K562 (cell line): ENCODE results near the gene ITGB3BP.

Source experiments
- BDP1 ChIP-seq: IDR thresholded peaks from 3 replicates; pipeline ENCODE4 v1.6.1; 2011; ENCODE audit not compliant: insufficient read length, insufficient read depth
- CBX1 ChIP-seq: sonication (generic); IDR thresholded peaks from 2 replicates; pipeline ENCODE4 v1.6.1; 2016; ENCODE audit warnings: antibody characterized with exemption, low read depth, mild to moderate bottlenecking
- CHCHD3 ChIP-seq: fragments of 250-450 bp; sonication (Bioruptor Pico); IDR thresholded peaks from 2 replicates; pipeline ENCODE4 v2.1.2; 2022; ENCODE audit warnings: mild to moderate bottlenecking
- KAT7 ChIP-seq: sonication (generic); formaldehyde crosslinking; IDR thresholded peaks from 2 replicates; pipeline ENCODE4 v1.8.0; 2022; ENCODE audit warnings: missing genetic modification reagents, mild to moderate bottlenecking, borderline replicate concordance
- ZNF263 ChIP-seq: sonication (generic); formaldehyde crosslinking; IDR thresholded peaks from 2 replicates; pipeline ENCODE4 v1.8.0; 2022; ENCODE audit warnings: mild to moderate bottlenecking, missing genetic modification reagents, borderline replicate concordance
- TF ChIP-seq, protein P1 (sequence below): fragments of 450-650 bp; conservative IDR thresholded peaks from 2 replicates; pipeline ENCODE4 v1.6.1; 2016; ENCODE audit warnings: missing genetic modification characterization, low read depth, mild to moderate bottlenecking, control low read depth, missing compliant biosample characterization
- TF ChIP-seq, protein P2 (sequence below): fragments of 200-800 bp; sonication (Bioruptor generic); IDR thresholded peaks from 2 replicates; pipeline ENCODE4 v1.6.1; 2017; ENCODE audit warnings: missing genetic modification characterization, missing compliant biosample characterization
- TF ChIP-seq, protein P3 (sequence below): fragments of 450-650 bp; IDR thresholded peaks from 2 replicates; pipeline ENCODE4 v1.6.1; 2016; ENCODE audit warnings: antibody characterized with exemption

DNA sequence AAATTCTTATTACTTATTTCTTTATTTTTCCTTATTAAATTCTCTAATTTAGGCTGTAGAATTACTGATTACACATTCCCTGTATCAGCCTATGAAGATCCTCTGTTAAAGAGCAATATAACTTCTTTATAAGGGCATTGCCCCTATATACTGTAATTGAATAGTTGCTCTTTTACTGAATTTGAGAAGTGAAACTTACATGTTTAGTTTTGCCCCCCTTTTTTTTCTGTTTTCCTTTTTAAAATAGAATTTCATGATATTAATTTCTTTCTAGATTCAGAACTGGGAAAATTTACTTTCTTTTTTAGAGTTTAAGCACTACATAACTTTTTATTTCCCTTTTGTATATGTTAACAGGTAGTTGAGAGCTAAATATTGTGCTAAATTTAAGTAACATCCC is 40.7 kb upstream of the ITGB3BP start:
- TF ChIP-seq, protein P1, sequence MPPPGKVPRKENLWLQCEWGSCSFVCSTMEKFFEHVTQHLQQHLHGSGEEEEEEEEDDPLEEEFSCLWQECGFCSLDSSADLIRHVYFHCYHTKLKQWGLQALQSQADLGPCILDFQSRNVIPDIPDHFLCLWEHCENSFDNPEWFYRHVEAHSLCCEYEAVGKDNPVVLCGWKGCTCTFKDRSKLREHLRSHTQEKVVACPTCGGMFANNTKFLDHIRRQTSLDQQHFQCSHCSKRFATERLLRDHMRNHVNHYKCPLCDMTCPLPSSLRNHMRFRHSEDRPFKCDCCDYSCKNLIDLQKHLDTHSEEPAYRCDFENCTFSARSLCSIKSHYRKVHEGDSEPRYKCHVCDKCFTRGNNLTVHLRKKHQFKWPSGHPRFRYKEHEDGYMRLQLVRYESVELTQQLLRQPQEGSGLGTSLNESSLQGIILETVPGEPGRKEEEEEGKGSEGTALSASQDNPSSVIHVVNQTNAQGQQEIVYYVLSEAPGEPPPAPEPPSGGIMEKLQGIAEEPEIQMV (tag), result no peak
- TF ChIP-seq, protein P2, sequence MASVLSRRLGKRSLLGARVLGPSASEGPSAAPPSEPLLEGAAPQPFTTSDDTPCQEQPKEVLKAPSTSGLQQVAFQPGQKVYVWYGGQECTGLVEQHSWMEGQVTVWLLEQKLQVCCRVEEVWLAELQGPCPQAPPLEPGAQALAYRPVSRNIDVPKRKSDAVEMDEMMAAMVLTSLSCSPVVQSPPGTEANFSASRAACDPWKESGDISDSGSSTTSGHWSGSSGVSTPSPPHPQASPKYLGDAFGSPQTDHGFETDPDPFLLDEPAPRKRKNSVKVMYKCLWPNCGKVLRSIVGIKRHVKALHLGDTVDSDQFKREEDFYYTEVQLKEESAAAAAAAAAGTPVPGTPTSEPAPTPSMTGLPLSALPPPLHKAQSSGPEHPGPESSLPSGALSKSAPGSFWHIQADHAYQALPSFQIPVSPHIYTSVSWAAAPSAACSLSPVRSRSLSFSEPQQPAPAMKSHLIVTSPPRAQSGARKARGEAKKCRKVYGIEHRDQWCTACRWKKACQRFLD (CRISPR knock-in tag), result no peak
- no peak for TF ChIP-seq CHCHD3 (CRISPR knock-in tag)
- TF ChIP-seq ZNF263 (CRISPR knock-in tag), result no peak
- TF ChIP-seq KAT7 (CRISPR knock-in tag), result no peak
- no peak for TF ChIP-seq CBX1
- TF ChIP-seq, protein P3, sequence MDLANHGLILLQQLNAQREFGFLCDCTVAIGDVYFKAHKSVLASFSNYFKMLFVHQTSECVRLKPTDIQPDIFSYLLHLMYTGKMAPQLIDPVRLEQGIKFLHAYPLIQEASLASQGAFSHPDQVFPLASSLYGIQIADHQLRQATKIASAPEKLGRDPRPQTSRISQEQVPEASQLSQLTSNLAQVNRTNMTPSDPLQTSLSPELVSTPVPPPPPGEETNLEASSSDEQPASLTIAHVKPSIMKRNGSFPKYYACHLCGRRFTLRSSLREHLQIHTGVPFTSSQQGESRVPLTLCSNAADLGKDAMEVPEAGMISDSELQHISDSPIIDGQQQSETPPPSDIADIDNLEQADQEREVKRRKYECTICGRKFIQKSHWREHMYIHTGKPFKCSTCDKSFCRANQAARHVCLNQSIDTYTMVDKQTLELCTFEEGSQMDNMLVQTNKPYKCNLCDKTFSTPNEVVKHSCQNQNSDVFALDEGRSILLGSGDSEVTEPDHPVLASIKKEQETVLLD, result no peak
- TF ChIP-seq BDP1, result no peak
